GM18951 (cell line): Measurements from ENCODE around the gene IDH3B.

Source experiments
- POLR2A ChIP-seq: IDR thresholded peaks from 4 replicates; pipeline ENCODE4 v1.6.1; 2011; ENCODE audit warnings: mild to moderate bottlenecking; ENCODE audit not compliant: insufficient read length, insufficient read depth; ENCODE audit errors: extremely low read depth
- in situ Hi-C: fragments of 300-500 bp; cut with MboI; formaldehyde crosslinking; loops from one replicate; pipeline ENCODE4 v1.12.0; 2022; ENCODE audit warnings: low sequenced_read_pairs, mixed read lengths, inconsistent platforms; ENCODE audit not compliant: unreplicated experiment

IDH3B gene

GRCh38 chr20:2610941-2611720 lies 52.9 kb downstream of the IDH3B start:
- no peak for TF ChIP-seq POLR2A
- in situ Hi-C loops: no loop called here

GRCh38 chr20:2610326-2610725 lies 53.7 kb downstream of the IDH3B start:
- no peak for TF ChIP-seq POLR2A
- in situ Hi-C loops: no loop called here
